Measurements from ENCODE around the gene OR4C12. TPM values are rescaled to one million over a fixed set of nuclear protein-coding genes. Genes with fewer than 3 reads are reported as not detected.
"Not testable (repeated sequence)": the region's sequence is repeated elsewhere in the genome, so short reads cannot be mapped to it uniquely, and the experiment has no call there.

OR4C12 gene
- not detected for total RNA-seq

DNA sequence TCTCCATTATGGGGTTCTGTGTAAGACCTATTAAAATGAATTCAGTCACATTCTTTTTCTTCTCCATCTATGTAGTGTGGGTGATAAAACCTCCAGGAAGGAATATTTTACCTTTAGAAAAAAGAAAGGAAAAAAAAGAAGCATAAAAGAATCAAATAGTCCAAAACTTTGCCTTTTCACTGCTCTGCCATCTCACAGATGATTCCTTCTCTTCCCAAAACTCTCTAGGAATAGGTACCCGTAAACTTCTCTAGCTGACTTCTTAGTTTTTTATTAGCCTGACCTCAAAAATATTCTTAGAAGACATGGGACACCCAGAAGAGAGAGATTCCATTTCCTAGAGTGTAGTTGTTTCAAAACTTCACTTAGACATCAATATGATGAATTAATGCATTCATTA lies at the start of gene OR4C12:
TSS of gene OR4C12 (minus strand) at position 101 of the 400 bp plus-strand sequence. CDS start at position 67, 34 bp downstream.
- not testable (repeated sequence) for DNase-seq; H3K27ac ChIP-seq; H3K36me3 ChIP-seq; H3K4me3 ChIP-seq; H3K4me1 ChIP-seq; ATAC-seq (ENCODE audit: low FRiP score in 2 of 2); H3K9me3 ChIP-seq; H3K27me3 ChIP-seq
- WGBS, 2 donors = 27 to 52% methylated on average over 1 of the region's 1 CpG

DNA sequence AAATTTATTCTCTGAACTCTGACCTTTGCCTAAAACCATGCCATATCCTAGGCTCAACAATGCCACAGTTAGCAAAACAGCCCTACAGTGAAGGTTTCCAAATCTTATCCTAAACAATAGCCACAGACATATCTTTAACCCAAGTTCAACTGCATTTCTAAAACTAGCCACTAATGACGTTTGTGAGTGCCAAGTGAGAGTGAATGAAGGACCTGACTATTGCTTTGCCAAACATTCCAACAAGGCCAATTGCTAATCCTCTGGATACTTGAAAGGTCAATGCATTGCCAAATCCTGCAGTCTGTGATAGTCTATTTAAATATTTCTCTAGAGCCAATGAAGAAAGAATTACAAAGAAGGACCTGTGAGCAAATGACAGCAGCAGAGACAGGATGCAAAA lies 47.9 kb upstream of the OR4C12 start:
- Histone ChIP-seq H3K27ac (no peak overlapping the region), H3K4me1 (no peaks in the 10 kb centered on the region), H3K36me3 (no peaks in the 10 kb centered on the region), H3K9me3 (peaks cover 0 to 29% (median 0%) of the 10 kb centered on the region in 4 donors), H3K27me3 (no peaks in the 10 kb centered on the region), H3K4me3 (no peak overlapping the region)
- DNase-seq (no peak), ATAC-seq (ENCODE audit: low FRiP score in 2 of 2) (no peak)
- TF ChIP-seq POLR2A (IDR thresholded peaks at IDR 0.05) (no peak), POLR2AphosphoS5 (IDR thresholded peaks at IDR 0.05) (no peak), EP300 (IDR thresholded peaks at IDR 0.05) (no peak)
- TF ChIP-seq, protein P1, sequence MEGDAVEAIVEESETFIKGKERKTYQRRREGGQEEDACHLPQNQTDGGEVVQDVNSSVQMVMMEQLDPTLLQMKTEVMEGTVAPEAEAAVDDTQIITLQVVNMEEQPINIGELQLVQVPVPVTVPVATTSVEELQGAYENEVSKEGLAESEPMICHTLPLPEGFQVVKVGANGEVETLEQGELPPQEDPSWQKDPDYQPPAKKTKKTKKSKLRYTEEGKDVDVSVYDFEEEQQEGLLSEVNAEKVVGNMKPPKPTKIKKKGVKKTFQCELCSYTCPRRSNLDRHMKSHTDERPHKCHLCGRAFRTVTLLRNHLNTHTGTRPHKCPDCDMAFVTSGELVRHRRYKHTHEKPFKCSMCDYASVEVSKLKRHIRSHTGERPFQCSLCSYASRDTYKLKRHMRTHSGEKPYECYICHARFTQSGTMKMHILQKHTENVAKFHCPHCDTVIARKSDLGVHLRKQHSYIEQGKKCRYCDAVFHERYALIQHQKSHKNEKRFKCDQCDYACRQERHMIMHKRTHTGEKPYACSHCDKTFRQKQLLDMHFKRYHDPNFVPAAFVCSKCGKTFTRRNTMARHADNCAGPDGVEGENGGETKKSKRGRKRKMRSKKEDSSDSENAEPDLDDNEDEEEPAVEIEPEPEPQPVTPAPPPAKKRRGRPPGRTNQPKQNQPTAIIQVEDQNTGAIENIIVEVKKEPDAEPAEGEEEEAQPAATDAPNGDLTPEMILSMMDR (IDR thresholded peaks at IDR 0.05) = no peak
- 46 to 62% methylated on average over 1 of the region's 1 CpG for WGBS, 2 donors

DNA sequence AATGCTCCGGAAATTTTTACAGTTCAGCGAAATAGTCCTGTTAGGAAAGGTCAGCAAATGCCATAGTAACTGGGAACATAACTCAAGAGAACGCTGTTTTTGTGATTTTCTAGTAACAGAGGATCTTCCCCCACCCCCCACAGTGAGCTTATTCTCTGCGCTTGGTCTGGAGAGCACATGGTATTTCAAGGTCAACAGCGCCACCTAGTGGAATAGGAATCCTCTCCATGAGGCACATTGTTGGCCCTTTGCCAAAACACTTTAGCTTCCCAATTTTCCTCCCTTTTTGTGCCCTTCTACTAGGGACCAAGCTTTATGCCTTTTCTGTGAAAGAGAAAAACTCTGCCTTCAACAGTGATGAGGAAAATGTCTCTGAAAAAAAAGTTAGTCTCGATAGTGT lies 13.2 kb upstream of the OR4C12 start:
- Histone ChIP-seq H3K9me3 (peaks cover 0 to 6% (median 3%) of the 10 kb centered on the region in 4 donors), H3K36me3 (no peaks in the 10 kb centered on the region), H3K27me3 (no peaks in the 10 kb centered on the region), H3K27ac (no peak overlapping the region), H3K4me3 (no peak overlapping the region), H3K4me1 (no peaks in the 10 kb centered on the region)
- TF ChIP-seq, protein P1 (IDR thresholded peaks at IDR 0.05) = peak in 4 of 6 experiments; percentile 23 to 60 (median 42)
- no peak for TF ChIP-seq EP300 (IDR thresholded peaks at IDR 0.05)
- no peak for TF ChIP-seq POLR2AphosphoS5 (IDR thresholded peaks at IDR 0.05)
- no peak for TF ChIP-seq POLR2A (IDR thresholded peaks at IDR 0.05)
- DNase-seq (peak in 1 of 2 donors; percentile 47), ATAC-seq (ENCODE audit: low FRiP score in 2 of 2) (no peak)
- WGBS, 2 donors = 43 to 49% methylated on average over 6 of the region's 6 CpGs

DNA sequence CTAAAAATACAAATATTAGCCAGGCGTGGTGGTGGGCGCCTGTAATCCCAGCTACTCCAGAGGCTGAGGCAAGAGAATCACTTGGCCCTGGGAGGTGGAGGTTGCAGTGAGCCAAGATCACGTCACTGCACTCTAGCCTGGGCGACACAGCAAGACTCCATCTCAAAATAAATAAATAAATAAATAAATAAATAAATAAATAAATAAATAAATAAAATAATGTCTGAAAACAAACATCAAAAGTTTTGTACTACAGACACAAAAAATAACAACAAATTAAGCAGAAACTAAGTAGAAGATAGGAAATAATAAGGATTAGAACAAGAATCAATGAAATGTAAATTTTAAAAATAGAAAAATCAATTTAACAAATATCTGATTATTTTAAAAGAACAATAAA lies 8.9 kb downstream of the OR4C12 start:
- 84 to 90% methylated on average over 4 of the region's 4 CpGs for WGBS, 2 donors
- H3K4me1 ChIP-seq = not testable (repeated sequence)

DNA sequence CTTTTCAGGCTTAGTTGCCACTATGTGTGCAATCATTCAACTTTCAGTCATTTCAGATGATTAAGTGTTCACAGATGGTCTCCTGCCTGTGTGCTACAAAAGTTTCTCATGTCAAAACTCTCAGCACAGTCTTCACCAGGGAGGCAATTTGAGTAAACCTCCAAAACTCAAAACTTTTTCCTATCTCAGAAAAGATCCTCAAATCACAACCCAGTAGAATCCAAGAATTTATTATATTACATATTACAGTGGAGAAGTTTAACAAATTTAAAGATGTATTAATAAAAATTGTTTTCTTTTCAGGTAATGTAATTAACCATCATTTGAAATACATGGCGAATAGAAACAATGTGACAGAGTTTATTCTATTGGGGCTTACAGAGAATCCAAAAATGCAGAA lies 30.2 kb downstream of the OR4C12 start, which contains the start of gene OR4C13:
TSS of gene OR4C13 (plus strand) at position 301 of the 400 bp plus-strand sequence. CDS start at position 333, 32 bp downstream.
- 57 to 91% methylated on average over 1 of the region's 1 CpG for WGBS, 2 donors
- DNase-seq (no peak), ATAC-seq (ENCODE audit: low FRiP score in 2 of 2) (no peak)
- H3K36me3 ChIP-seq = no peaks in the 10 kb centered on the region
- H3K9me3 ChIP-seq = peaks cover 0 to 5% (median 0%) of the 10 kb centered on the region in 4 donors
- H3K4me3 ChIP-seq = no peak within 1 kb of the TSS
- TF ChIP-seq EP300 (IDR thresholded peaks at IDR 0.05) (no peak), POLR2A (IDR thresholded peaks at IDR 0.05) (no peak), POLR2AphosphoS5 (IDR thresholded peaks at IDR 0.05) (no peak)
- TF ChIP-seq, protein P1 (IDR thresholded peaks at IDR 0.05) = no peak
- no peaks in the 10 kb centered on the region for H3K27me3 ChIP-seq
- no peaks in the 10 kb centered on the region for H3K4me1 ChIP-seq
- no peak within 1 kb of the TSS for H3K27ac ChIP-seq

More for the DNA sequence above, 8.9 kb downstream of the OR4C12 start:
- ATAC-seq (ENCODE audit: low FRiP score in 2 of 2); H3K36me3 ChIP-seq; H3K4me3 ChIP-seq; H3K27me3 ChIP-seq; H3K27ac ChIP-seq; DNase-seq; H3K9me3 ChIP-seq: not testable (repeated sequence)

DNA sequence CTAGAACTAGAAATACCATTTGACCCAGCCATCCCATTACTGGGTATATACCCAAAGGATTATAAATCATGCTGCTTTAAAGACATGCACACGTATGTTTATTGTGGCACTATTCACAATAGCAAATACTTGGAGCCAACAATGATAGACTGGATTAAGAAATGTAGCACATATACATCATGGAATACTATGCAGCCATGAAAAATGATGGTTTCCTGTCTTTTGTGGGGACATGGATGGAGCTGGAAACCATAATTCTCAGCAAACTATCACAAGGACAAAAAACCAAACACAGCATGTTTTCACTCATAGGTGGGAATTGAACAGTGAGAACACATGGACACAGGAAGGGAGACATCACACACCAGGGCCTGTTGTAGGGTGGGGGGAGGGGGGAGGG lies 33.6 kb downstream of the OR4C12 start:
- not testable (repeated sequence) for DNase-seq; H3K4me3 ChIP-seq; H3K27me3 ChIP-seq; H3K4me1 ChIP-seq; ATAC-seq (ENCODE audit: low FRiP score in 2 of 2); H3K36me3 ChIP-seq; H3K27ac ChIP-seq; H3K9me3 ChIP-seq
- WGBS, 2 donors = 63 to 69% methylated on average over 1 of the region's 1 CpG

Other genes starting within 250 kb of the OR4C12 start
- gene OR4C13, start 30.1 kb downstream of the OR4C12 start, total RNA-seq = not detected
- not detected for gene OR4C45, start 50.3 kb upstream of the OR4C12 start, total RNA-seq

Measured in upper lobe of left lung (tissue), 6 donors.